ENCODE data around the gene PRAMEF5. TPM values are rescaled to one million over a fixed set of nuclear protein-coding genes. Genes with fewer than 3 reads are reported as not detected.
"Not testable (repeated sequence)": the region's sequence is repeated elsewhere in the genome, so short reads cannot be mapped to it uniquely, and the experiment has no call there.

PRAMEF5 gene
- total and polyA plus RNA-seq, 10 of the 15 experiments (the other 5 are each of a cell fraction or from before 2014, with no cell fraction given), result not detected

GRCh38 chr1:13246554-13246871 is 7.5 kb upstream of the PRAMEF5 start:
- not testable (repeated sequence) for BruUV-seq (replicated peaks)

GRCh38 chr1:13247122-13247521 is 6.9 kb upstream of the PRAMEF5 start:
- SMC1A ChIA-PET (ENCODE audit: uncharacterized antibody, unreplicated experiment); H3K79me2 ChIP-seq (ENCODE audit: control insufficient read depth, insufficient read depth, low read length); H3K4me3 ChIP-seq; H3K9ac ChIP-seq (ENCODE audit: control insufficient read depth, insufficient read depth, low read length); H4K20me1 ChIP-seq (ENCODE audit: control insufficient read depth, insufficient read depth); RAD21 ChIA-PET (ENCODE audit: unreplicated experiment); FAIRE-seq; DNase-seq (ENCODE audit: low read depth, low spot score); H3K27me3 ChIP-seq (replicated peaks in 1 of 2; ENCODE audit: control insufficient read depth in 2 of 2, insufficient read depth in 2 of 2, low read length in 1 of 2); CTCF ChIA-PET; H3K9me3 ChIP-seq (replicated peaks; ENCODE audit: control insufficient read depth, insufficient read depth, low read length); H3K36me3 ChIP-seq (ENCODE audit: control insufficient read depth in 2 of 2, insufficient read depth in 2 of 2, low read length in 1 of 2); H3K27ac ChIP-seq (ENCODE audit: control insufficient read depth, insufficient read depth); H3K4me2 ChIP-seq (ENCODE audit: control insufficient read depth, insufficient read depth); H3K4me1 ChIP-seq (ENCODE audit: control insufficient read depth, insufficient read depth, low read length); H2AFZ ChIP-seq (ENCODE audit: control insufficient read depth, low read depth, low read length); intact Hi-C loops (cut with micrococcal nuclease; ENCODE audit: unreplicated experiment); POLR2A ChIA-PET; ATAC-seq; BruUV-seq (replicated peaks): not testable (repeated sequence)
- in situ Hi-C loops (cut with MboI), result loop anchor here (25.0 kb wide), 2 partner anchors 435 to 710 kb away; no protein-coding TSS in a partner anchor
- 32% methylated on average over 6 of the region's 7 CpGs for WGBS (ENCODE audit: insufficient coverage, insufficient replicate concordance, low lambda C conversion rate, missing lambda C conversion rate)

More at GRCh38 chr1:13246554-13246871, 7.5 kb upstream of the PRAMEF5 start:
- H3K27ac ChIP-seq (ENCODE audit: control insufficient read depth, insufficient read depth); RAD21 ChIA-PET (ENCODE audit: unreplicated experiment); intact Hi-C loops (cut with micrococcal nuclease; ENCODE audit: unreplicated experiment); H3K79me2 ChIP-seq (ENCODE audit: control insufficient read depth, insufficient read depth, low read length); DNase-seq (ENCODE audit: low read depth, low spot score); FAIRE-seq; H3K4me2 ChIP-seq (ENCODE audit: control insufficient read depth, insufficient read depth); ATAC-seq; H3K27me3 ChIP-seq (replicated peaks in 1 of 2; ENCODE audit: control insufficient read depth in 2 of 2, insufficient read depth in 2 of 2, low read length in 1 of 2); H3K9ac ChIP-seq (ENCODE audit: control insufficient read depth, insufficient read depth, low read length); SMC1A ChIA-PET (ENCODE audit: uncharacterized antibody, unreplicated experiment); H3K9me3 ChIP-seq (replicated peaks; ENCODE audit: control insufficient read depth, insufficient read depth, low read length); H3K36me3 ChIP-seq (ENCODE audit: control insufficient read depth in 2 of 2, insufficient read depth in 2 of 2, low read length in 1 of 2); POLR2A ChIA-PET; H4K20me1 ChIP-seq (ENCODE audit: control insufficient read depth, insufficient read depth); H3K4me1 ChIP-seq (ENCODE audit: control insufficient read depth, insufficient read depth, low read length); CTCF ChIA-PET; H3K4me3 ChIP-seq; H2AFZ ChIP-seq (ENCODE audit: control insufficient read depth, low read depth, low read length): not testable (repeated sequence)
- 18% methylated on average over 2 of the region's 2 CpGs for WGBS (ENCODE audit: insufficient coverage, insufficient replicate concordance, low lambda C conversion rate, missing lambda C conversion rate)
- in situ Hi-C loops (cut with MboI), result loop anchor here (25.0 kb wide), 2 partner anchors 434 to 709 kb away; no protein-coding TSS in a partner anchor

GRCh38 chr1:13265124-13265523 is 11.1 kb downstream of the PRAMEF5 start:
- H3K4me3 ChIP-seq; H3K4me1 ChIP-seq (ENCODE audit: control insufficient read depth, insufficient read depth, low read length); H3K36me3 ChIP-seq (ENCODE audit: control insufficient read depth in 2 of 2, insufficient read depth in 2 of 2, low read length in 1 of 2); ATAC-seq; POLR2A ChIA-PET; intact Hi-C loops (cut with micrococcal nuclease; ENCODE audit: unreplicated experiment); CTCF ChIA-PET; H3K27ac ChIP-seq (ENCODE audit: control insufficient read depth, insufficient read depth); H4K20me1 ChIP-seq (ENCODE audit: control insufficient read depth, insufficient read depth); H3K9ac ChIP-seq (ENCODE audit: control insufficient read depth, insufficient read depth, low read length); H3K9me3 ChIP-seq (replicated peaks; ENCODE audit: control insufficient read depth, insufficient read depth, low read length); H3K4me2 ChIP-seq (ENCODE audit: control insufficient read depth, insufficient read depth); RAD21 ChIA-PET (ENCODE audit: unreplicated experiment); H3K79me2 ChIP-seq (ENCODE audit: control insufficient read depth, insufficient read depth, low read length); SMC1A ChIA-PET (ENCODE audit: uncharacterized antibody, unreplicated experiment); DNase-seq (ENCODE audit: low read depth, low spot score); H2AFZ ChIP-seq (ENCODE audit: control insufficient read depth, low read depth, low read length); in situ Hi-C loops (cut with MboI); BruUV-seq (replicated peaks); FAIRE-seq; H3K27me3 ChIP-seq (replicated peaks in 1 of 2; ENCODE audit: control insufficient read depth in 2 of 2, insufficient read depth in 2 of 2, low read length in 1 of 2): not testable (repeated sequence)
- no CpG with 5 or more reads among the region's 3 CpGs for WGBS (ENCODE audit: insufficient coverage, insufficient replicate concordance, low lambda C conversion rate, missing lambda C conversion rate)

Data from GM12878 (cell line).